Transverse colon (tissue), 4 donors: ENCODE results near the gene CDK5RAP1. TPM values are rescaled to one million over a fixed set of nuclear protein-coding genes. Genes with fewer than 3 reads are reported as not detected.

Source experiments
- DNase-seq: peaks from one replicate; pipeline ENCODE4 v3.0.0-alpha.2; 2019
- H3K27ac ChIP-seq, 4 donors: fragments of 200-600 bp; sonication (generic); 2 replicates each; pipeline ENCODE4 v1.5.1; 2016 to 2018; ENCODE audit warnings: inconsistent platforms in 4 of 4
- H3K27me3 ChIP-seq: fragments of 200-600 bp; sonication (generic); 2 replicates; pipeline ENCODE4 v1.5.1; 2017; ENCODE audit warnings: inconsistent platforms
- H3K36me3 ChIP-seq, 4 donors: fragments of 200-600 bp; sonication (generic); 2 replicates each; pipeline ENCODE4 v1.5.1; 2017 to 2019; ENCODE audit warnings: inconsistent platforms in 4 of 4
- H3K4me1 ChIP-seq, 4 donors: fragments of 200-600 bp; sonication (generic); 2 replicates each; pipeline ENCODE4 v1.5.1; 2017 to 2020; ENCODE audit warnings: inconsistent platforms in 4 of 4
- H3K4me3 ChIP-seq, 4 donors: fragments of 200-600 bp; sonication (generic); 1 replicate in 1 of 4; 2 replicates in 3 of 4; pipeline versions ENCODE4 v1.5.1 to v1.6.1; 2017 to 2019; ENCODE audit warnings: inconsistent platforms in 4 of 4
- H3K9me3 ChIP-seq, 2 donors: fragments of 200-600 bp; sonication (generic); 2 replicates each; pipeline ENCODE4 v1.5.1; 2017 to 2019; ENCODE audit warnings: inconsistent platforms in 2 of 2
- EP300 ChIP-seq: sonication (generic); formaldehyde crosslinking; IDR thresholded peaks from one replicate; pipeline ENCODE4 v1.6.1; 2017; ENCODE audit warnings: antibody characterized with exemption, low read depth
- POLR2A ChIP-seq: fragments of 450-650 bp; IDR thresholded peaks from one replicate; pipeline ENCODE4 v1.6.1; 2016; ENCODE audit warnings: antibody characterized with exemption, mild to moderate bottlenecking, moderate library complexity
- POLR2AphosphoS5 ChIP-seq, 3 donors: sonication (generic); formaldehyde crosslinking; IDR thresholded peaks; one replicate each; pipeline ENCODE4 v1.6.1; 2016; ENCODE audit warnings: antibody characterized with exemption in 3 of 3
- WGBS, 2 donors: methylation state at CpG; one replicate each; pipeline ENCODE4 v1.1.5; 2018; ENCODE audit warnings: low coverage in 1 of 2; 5-methylcytosine and 5-hydroxymethylcytosine counted together
- in situ Hi-C, 4 donors: fragments of 200-750 bp; cut with MboI; loops; one replicate each; pipeline versions ENCODE4 v1.15.0 to v1.15.1; 2017; ENCODE audit warnings: low sequenced_read_pairs in 3 of 4, low pct_ligation_motif_present in 1 of 4, low pct_unique_long_range_greater_than_20kb in 1 of 4
- intact Hi-C: fragments of 100-400 bp; cut with DNase I; formaldehyde crosslinking; loops from one replicate; pipeline ENCODE4 v1.15.1; 2023; ENCODE audit warnings: low total_unique reads
- total RNA-seq, 4 donors: library from RNA; depleted of rRNA; stranded (reverse); fragments of >200 nt; gene quantifications; one replicate each; pipeline ENCODE4 v1.1.0, GENCODE V29; 2016
- TF ChIP-seq, protein P1 (sequence below), 5 experiments: fragments of 200-600 bp in 3 of 5; fragments of 450-650 bp in 2 of 5; sonication (generic) in 3 of 5; IDR thresholded peaks; 1 replicate in 2 of 5; 2 replicates in 3 of 5; pipeline ENCODE4 v1.5.1; 2016 to 2017; ENCODE audit warnings: antibody characterized with exemption in 5 of 5, inconsistent platforms in 3 of 5, mild to moderate bottlenecking in 2 of 5, moderate library complexity in 1 of 5

The CDK5RAP1 gene
- total RNA-seq, 4 donors from 2014 or later: 8.6 to 21.3 (median 20.3) TPM

DNA sequence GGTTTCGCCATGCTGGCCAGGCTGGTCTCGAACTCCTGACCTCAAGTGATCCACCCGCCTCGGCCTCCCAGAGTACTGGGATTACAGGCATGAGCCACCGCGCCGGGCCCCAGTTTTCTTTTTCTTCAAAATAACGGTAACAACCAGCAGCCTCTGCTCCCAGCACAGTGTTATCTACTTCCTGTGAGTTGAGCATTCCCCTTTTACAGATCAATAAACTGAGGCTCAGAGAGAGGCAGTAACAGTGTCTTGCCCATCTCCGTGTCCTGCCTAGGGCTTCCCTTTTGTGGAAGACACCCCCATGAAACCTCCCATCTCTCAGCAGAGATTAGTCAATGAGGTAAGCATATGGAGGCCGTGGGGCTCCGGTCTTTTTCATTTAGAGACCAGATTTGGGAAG, 88.7 kb downstream of the CDK5RAP1 start:
- no peaks in the 10 kb centered on the region for H3K27me3 ChIP-seq
- WGBS, 2 donors: 90% methylated on average over 11 of the region's 11 CpGs; no CpG with 5 or more reads in 1 of the 2 donors
- H3K4me1 ChIP-seq: no peaks in the 10 kb centered on the region
- DNase-seq: no peak
- no peaks in the 10 kb centered on the region for H3K9me3 ChIP-seq
- no peaks in the 10 kb centered on the region for H3K36me3 ChIP-seq
- in situ Hi-C loops: loop anchor here in 1 of 4 donors (25.0 kb wide), 1 partner anchor 400 kb away; no protein-coding TSS in a partner anchor
- H3K4me3 ChIP-seq: no peak overlapping the region
- TF ChIP-seq POLR2A (no peak), EP300 (no peak), POLR2AphosphoS5 (IDR thresholded peaks at IDR 0.05) (no peak)
- TF ChIP-seq, protein P1, sequence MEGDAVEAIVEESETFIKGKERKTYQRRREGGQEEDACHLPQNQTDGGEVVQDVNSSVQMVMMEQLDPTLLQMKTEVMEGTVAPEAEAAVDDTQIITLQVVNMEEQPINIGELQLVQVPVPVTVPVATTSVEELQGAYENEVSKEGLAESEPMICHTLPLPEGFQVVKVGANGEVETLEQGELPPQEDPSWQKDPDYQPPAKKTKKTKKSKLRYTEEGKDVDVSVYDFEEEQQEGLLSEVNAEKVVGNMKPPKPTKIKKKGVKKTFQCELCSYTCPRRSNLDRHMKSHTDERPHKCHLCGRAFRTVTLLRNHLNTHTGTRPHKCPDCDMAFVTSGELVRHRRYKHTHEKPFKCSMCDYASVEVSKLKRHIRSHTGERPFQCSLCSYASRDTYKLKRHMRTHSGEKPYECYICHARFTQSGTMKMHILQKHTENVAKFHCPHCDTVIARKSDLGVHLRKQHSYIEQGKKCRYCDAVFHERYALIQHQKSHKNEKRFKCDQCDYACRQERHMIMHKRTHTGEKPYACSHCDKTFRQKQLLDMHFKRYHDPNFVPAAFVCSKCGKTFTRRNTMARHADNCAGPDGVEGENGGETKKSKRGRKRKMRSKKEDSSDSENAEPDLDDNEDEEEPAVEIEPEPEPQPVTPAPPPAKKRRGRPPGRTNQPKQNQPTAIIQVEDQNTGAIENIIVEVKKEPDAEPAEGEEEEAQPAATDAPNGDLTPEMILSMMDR (IDR thresholded peaks at IDR 0.05): no peak
- intact Hi-C loops: no loop called here
- no peak overlapping the region for H3K27ac ChIP-seq

DNA sequence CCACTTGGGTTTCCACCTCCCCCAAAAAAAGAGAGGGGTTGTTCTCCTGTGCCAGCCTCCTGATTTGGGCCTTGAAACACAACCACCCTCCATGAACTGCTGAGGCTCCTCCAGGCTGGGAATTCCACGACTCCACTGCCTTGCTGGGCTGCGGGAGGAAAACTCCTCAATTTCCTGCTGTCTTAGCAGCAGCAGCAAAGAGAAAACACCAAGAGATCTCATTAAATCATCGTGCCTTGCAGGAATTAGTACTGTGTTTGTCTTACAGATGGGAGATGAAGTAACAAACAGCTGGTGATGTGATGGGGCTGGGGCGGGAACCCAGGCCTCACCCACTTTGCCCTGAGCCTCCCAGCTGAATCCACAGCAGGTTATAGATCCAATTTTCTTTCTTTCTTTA, 89.3 kb downstream of the CDK5RAP1 start:
- no peak for TF ChIP-seq POLR2A
- no peak for TF ChIP-seq EP300
- TF ChIP-seq POLR2AphosphoS5 (IDR thresholded peaks at IDR 0.05): no peak
- TF ChIP-seq, protein P1 (IDR thresholded peaks at IDR 0.05): no peak
- no peak for DNase-seq
- intact Hi-C loops: no loop called here
- Histone ChIP-seq H3K9me3 (no peaks in the 10 kb centered on the region), H3K36me3 (no peaks in the 10 kb centered on the region), H3K27ac (no peak overlapping the region), H3K4me3 (no peak overlapping the region), H3K4me1 (no peaks in the 10 kb centered on the region), H3K27me3 (no peaks in the 10 kb centered on the region)
- in situ Hi-C loops: loop anchor here in 1 of 4 donors (25.0 kb wide), 1 partner anchor 400 kb away; no protein-coding TSS in a partner anchor
- WGBS, 2 donors: 20 to 57% methylated on average over 1 to 4 of the region's 4 CpGs

DNA sequence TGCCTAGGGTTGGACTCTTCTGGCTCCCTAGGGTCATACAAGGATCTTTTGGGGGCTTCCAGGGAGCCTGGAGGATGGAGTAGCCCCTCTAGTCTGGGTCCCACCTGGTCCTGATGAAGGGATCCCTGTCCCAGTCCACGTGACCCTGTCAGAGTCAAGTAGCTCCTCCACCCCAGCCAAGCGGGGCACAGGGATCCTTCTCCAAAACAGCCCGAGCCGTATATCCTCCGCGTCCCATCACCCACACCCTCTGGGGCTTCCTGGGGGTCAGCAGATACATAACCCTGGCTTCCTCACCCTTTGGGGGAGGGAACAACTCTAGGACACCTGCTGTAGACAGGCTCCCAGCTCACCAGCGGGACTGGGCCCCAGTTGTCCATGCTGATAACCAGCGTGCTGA, 90.3 kb downstream of the CDK5RAP1 start:
- TF ChIP-seq EP300: no peak
- no peak for TF ChIP-seq POLR2A
- TF ChIP-seq, protein P1 (IDR thresholded peaks at IDR 0.05): no peak
- TF ChIP-seq POLR2AphosphoS5 (IDR thresholded peaks at IDR 0.05): no peak
- Histone ChIP-seq H3K4me3 (no peak overlapping the region), H3K4me1 (no peaks in the 10 kb centered on the region), H3K27me3 (no peaks in the 10 kb centered on the region), H3K9me3 (no peaks in the 10 kb centered on the region), H3K36me3 (no peaks in the 10 kb centered on the region), H3K27ac (no peak overlapping the region)
- intact Hi-C loops (no loop called here), in situ Hi-C loops (loop anchor here in 1 of 4 donors (25.0 kb wide), 1 partner anchor 399 kb away; no protein-coding TSS in a partner anchor)
- WGBS, 2 donors: 86% methylated on average over 8 of the region's 8 CpGs; no CpG with 5 or more reads in 1 of the 2 donors
- no peak for DNase-seq

DNA sequence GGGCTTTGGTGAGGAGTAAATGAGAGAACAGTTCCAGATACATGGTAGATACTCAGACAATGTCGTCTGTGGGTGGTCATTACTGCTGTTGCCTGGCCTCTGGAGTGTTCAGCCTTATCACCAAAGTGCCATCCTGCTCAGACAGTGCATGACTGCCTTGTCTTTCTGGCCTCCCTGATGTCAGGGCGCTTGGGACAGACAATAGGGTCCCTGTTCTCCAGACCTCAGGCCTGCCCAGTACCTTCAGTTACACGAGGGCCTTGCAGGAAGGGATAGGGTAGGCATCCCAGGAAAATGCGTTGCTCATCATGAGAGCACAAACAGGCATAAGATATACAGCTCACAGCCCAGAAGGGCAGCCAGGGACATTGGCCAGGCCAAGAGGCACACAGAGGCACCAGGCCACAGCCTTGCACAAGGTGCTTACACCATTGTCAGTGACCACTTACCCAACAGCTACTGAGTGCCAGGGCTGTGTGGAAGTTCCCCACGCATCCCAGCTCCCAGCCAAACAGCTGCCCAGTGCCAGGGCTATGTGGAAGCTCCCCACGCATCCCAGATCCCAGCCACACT, 90.9 kb downstream of the CDK5RAP1 start:
- H3K4me1 ChIP-seq: no peaks in the 10 kb centered on the region
- no peak for DNase-seq
- intact Hi-C loops: loop anchor here (1.0 kb wide), 1 partner anchor 44 kb away; no protein-coding TSS in a partner anchor
- TF ChIP-seq POLR2A (no peak), EP300 (no peak), POLR2AphosphoS5 (IDR thresholded peaks at IDR 0.05) (no peak)
- TF ChIP-seq, protein P1 (IDR thresholded peaks at IDR 0.05): no peak
- H3K27ac ChIP-seq: no peak overlapping the region
- H3K27me3 ChIP-seq: no peaks in the 10 kb centered on the region
- H3K36me3 ChIP-seq: no peaks in the 10 kb centered on the region
- H3K4me3 ChIP-seq: no peak overlapping the region
- in situ Hi-C loops: loop anchor here in 1 of 4 donors (25.0 kb wide), 1 partner anchor 398 kb away; no protein-coding TSS in a partner anchor
- no peaks in the 10 kb centered on the region for H3K9me3 ChIP-seq
- 79% methylated on average over 6 of the region's 6 CpGs; no CpG with 5 or more reads in 1 of the 2 donors for WGBS, 2 donors
